SK-N-SH (cell line): ENCODE measurements around the gene SHROOM2. TPM values are rescaled to one million over a fixed set of nuclear protein-coding genes. Genes with fewer than 3 reads are reported as not detected.

ENCODE experiments used
- CTCF ChIA-PET: fragments of 300-600, 350-600 bp; formaldehyde crosslinking; extraction: SDS; loops from one replicate; lab custom pipeline; 2021; lab: Yijun Ruan, JAX
- POLR2A ChIA-PET: fragments of 350-600 bp; sonication (Branson Sonifier 250); formaldehyde crosslinking; extraction: SDS; loops from one replicate; lab custom pipeline; 2020; ENCODE audit warnings: antibody characterized with exemption, inconsistent platforms; lab: Yijun Ruan, JAX
- DNase-seq: peaks from one replicate; pipeline ENCODE4 v3.0.0; 2012
- H2AFZ ChIP-seq: fragments of 200-600 bp; sonication (generic); 2 replicates; pipeline ENCODE4 v1.8.1; 2016; ENCODE audit warnings: antibody characterized with exemption, mild to moderate bottlenecking, low read depth
- H3F3A ChIP-seq: fragments of 200-600 bp; sonication (generic); replicated peaks from 2 replicates; pipeline ENCODE3; 2016; ENCODE audit warnings: antibody characterized with exemption, mild to moderate bottlenecking; ENCODE audit not compliant: insufficient read depth
- H3K27ac ChIP-seq, 2 experiments: fragments of 200-500 bp in 1 of 2; fragments of 200-600 bp in 1 of 2; sonication (Bioruptor generic) in 1 of 2; sonication (generic), shearing (Covaris generic) in 1 of 2; 2 replicates each; pipeline versions ENCODE4 v1.5.1 to v1.6.1; 2014 to 2016; ENCODE audit warnings: low read depth in 2 of 2, inconsistent platforms in 1 of 2, low read length in 1 of 2, mild to moderate bottlenecking in 1 of 2, mixed read lengths in 1 of 2
- H3K27me3 ChIP-seq: fragments of 200-600 bp; sonication (generic), shearing (Covaris generic); 2 replicates; pipeline ENCODE4 v1.6.1; 2016; ENCODE audit warnings: mixed run types; ENCODE audit not compliant: insufficient read depth
- H3K36me3 ChIP-seq, 2 experiments: fragments of 200-500 bp in 1 of 2; fragments of 200-600 bp in 1 of 2; sonication (Bioruptor generic) in 1 of 2; sonication (generic) in 1 of 2; replicated peaks in 1 of 2; 2 replicates each; pipeline versions ENCODE3 to v1.5.1; 2014 to 2016; ENCODE audit warnings: low read length in 1 of 2, mild to moderate bottlenecking in 1 of 2; ENCODE audit not compliant: insufficient read depth in 2 of 2, control insufficient read depth in 1 of 2
- H3K4me1 ChIP-seq, 2 experiments: fragments of 200-500 bp in 1 of 2; fragments of 200-600 bp in 1 of 2; sonication (Bioruptor generic) in 1 of 2; sonication (generic), shearing (Covaris generic) in 1 of 2; 2 replicates each; pipeline versions ENCODE4 v1.5.1 to v1.6.1; 2014 to 2016; ENCODE audit warnings: low read depth in 1 of 2, low read length in 1 of 2, mixed run types in 1 of 2; ENCODE audit not compliant: insufficient read depth in 2 of 2, control insufficient read depth in 1 of 2
- H3K4me2 ChIP-seq: fragments of 200-600 bp; sonication (generic), shearing (Covaris generic); 2 replicates; pipeline ENCODE4 v1.6.1; 2017; ENCODE audit warnings: mixed run types
- H3K4me3 ChIP-seq, 2 experiments: fragments of 200-500 bp in 1 of 2; fragments of 200-600 bp in 1 of 2; sonication (Bioruptor generic) in 1 of 2; sonication (generic), shearing (Covaris generic) in 1 of 2; 2 replicates each; pipeline versions ENCODE4 v1.5.1 to v1.8.1; 2014 to 2016; ENCODE audit warnings: low read depth in 2 of 2, inconsistent platforms in 1 of 2, low read length in 1 of 2, mild to moderate bottlenecking in 1 of 2, mixed read lengths in 1 of 2, moderate library complexity in 1 of 2
- H3K79me2 ChIP-seq: fragments of 200-600 bp; sonication (generic); 2 replicates; pipeline ENCODE4 v1.8.1; 2017; ENCODE audit warnings: mild to moderate bottlenecking; ENCODE audit not compliant: insufficient read depth
- H3K9ac ChIP-seq: fragments of 200-600 bp; sonication (generic); 2 replicates; pipeline ENCODE4 v1.6.1; 2017; ENCODE audit warnings: mixed run types
- H3K9me2 ChIP-seq: fragments of 200-600 bp; sonication (generic); 2 replicates; pipeline ENCODE4 v1.6.1; 2017; ENCODE audit warnings: mixed run types
- H3K9me3 ChIP-seq: fragments of 200-600 bp; sonication (generic); 2 replicates; pipeline ENCODE4 v1.6.1; 2017; ENCODE audit warnings: mixed run types, mild to moderate bottlenecking, moderate library complexity
- H4K20me1 ChIP-seq: fragments of 200-600 bp; sonication (generic); 2 replicates; pipeline ENCODE4 v1.6.1; 2017; ENCODE audit warnings: mild to moderate bottlenecking, mixed run types; ENCODE audit not compliant: insufficient read depth
- CHD2 ChIP-seq: fragments of 150-350 bp; IDR thresholded peaks from 2 replicates; pipeline ENCODE4 v1.6.1; 2018; ENCODE audit warnings: low read length; ENCODE audit not compliant: partially characterized antibody
- CTCF ChIP-seq: fragments of 200-600 bp; sonication (generic); IDR thresholded peaks from 2 replicates; pipeline ENCODE4 v1.6.1; 2017; ENCODE audit warnings: antibody characterized with exemption, mild to moderate bottlenecking, moderate library complexity
- FOSL2 ChIP-seq: IDR thresholded peaks from 2 replicates; pipeline ENCODE4 v1.4.0; 2012; ENCODE audit warnings: low read depth, mild to moderate bottlenecking, moderate library complexity, borderline replicate concordance
- GABPA ChIP-seq: IDR thresholded peaks from 2 replicates; pipeline ENCODE4 v1.4.0; 2012; ENCODE audit warnings: low read depth, mild to moderate bottlenecking
- GATA2 ChIP-seq: sonication (generic); formaldehyde crosslinking; IDR thresholded peaks from 2 replicates; pipeline ENCODE4 v1.5.0; 2020; ENCODE audit warnings: mild to moderate bottlenecking, missing genetic modification reagents
- MAX ChIP-seq: IDR thresholded peaks from 2 replicates; pipeline ENCODE4 v1.4.0; 2012; ENCODE audit warnings: low read depth
- MEF2A ChIP-seq: IDR thresholded peaks from 2 replicates; pipeline ENCODE4 v1.4.0; 2012; ENCODE audit warnings: low read depth, borderline replicate concordance
- NRF1 ChIP-seq: IDR thresholded peaks from 2 replicates; pipeline ENCODE4 v1.6.1; 2012; ENCODE audit warnings: low read depth, mild to moderate bottlenecking, low read length
- PBX3 ChIP-seq: IDR thresholded peaks from 2 replicates; pipeline ENCODE4; 2012
- POLR2AphosphoS5 ChIP-seq: IDR thresholded peaks from 2 replicates; pipeline ENCODE4 v1.6.1; 2012; ENCODE audit warnings: low read depth, low read length
- RAD21 ChIP-seq: IDR thresholded peaks from 2 replicates; pipeline ENCODE4 v1.6.1; 2012; ENCODE audit warnings: mild to moderate bottlenecking, low read length
- RCOR1 ChIP-seq: fragments of 150-350 bp; IDR thresholded peaks from 2 replicates; pipeline ENCODE4 v1.6.1; 2017; ENCODE audit warnings: antibody characterized with exemption, low read length
- REST ChIP-seq: IDR thresholded peaks from 2 replicates; pipeline ENCODE4 v1.6.1; 2012; ENCODE audit warnings: mild to moderate bottlenecking, low read depth, low read length, moderate library complexity
- RXRA ChIP-seq: IDR thresholded peaks from 2 replicates; pipeline ENCODE4 v1.4.0; 2012; ENCODE audit warnings: low read depth, mild to moderate bottlenecking, borderline replicate concordance
- SIN3A ChIP-seq: IDR thresholded peaks from 2 replicates; pipeline ENCODE4 v1.6.1; 2012; ENCODE audit warnings: low read depth, mild to moderate bottlenecking, low read length, moderate library complexity, borderline replicate concordance
- SMC3 ChIP-seq: IDR thresholded peaks from 2 replicates; pipeline ENCODE4 v1.6.1; 2012; ENCODE audit warnings: low read depth, low read length, improper control_type of control experiment
- TCF12 ChIP-seq: IDR thresholded peaks from 2 replicates; pipeline ENCODE4 v1.4.0; 2012
- TEAD4 ChIP-seq: IDR thresholded peaks from 2 replicates; pipeline ENCODE4 v1.4.0; 2012; ENCODE audit warnings: mild to moderate bottlenecking, borderline replicate concordance; ENCODE audit not compliant: insufficient read depth
- USF2 ChIP-seq: fragments of 150-350 bp; IDR thresholded peaks from 2 replicates; pipeline ENCODE4 v1.6.1; 2017; ENCODE audit warnings: antibody characterized with exemption, low read length, low read depth, borderline replicate concordance
- WGBS: methylation state at CpG from one replicate; pipeline ENCODE4 v1.1.6; 2017; ENCODE audit warnings: low lambda C conversion rate; 5-methylcytosine and 5-hydroxymethylcytosine counted together
- polyA plus RNA-seq, 3 experiments: library from polyadenylated mRNA; depleted of rRNA; stranded (reverse); fragments of >200 nt; gene quantifications; 2 replicates each; pipeline ENCODE4 v1.2.3, GENCODE V29; 2012
- TF ChIP-seq, protein P1 (sequence below): IDR thresholded peaks from 2 replicates; pipeline ENCODE4 v1.4.0; 2012; ENCODE audit warnings: low read depth, borderline replicate concordance

The SHROOM2 gene
- polyA plus RNA-seq, 1 of the 3 experiments (the other 2 are of a cell fraction), result not detected

DNA sequence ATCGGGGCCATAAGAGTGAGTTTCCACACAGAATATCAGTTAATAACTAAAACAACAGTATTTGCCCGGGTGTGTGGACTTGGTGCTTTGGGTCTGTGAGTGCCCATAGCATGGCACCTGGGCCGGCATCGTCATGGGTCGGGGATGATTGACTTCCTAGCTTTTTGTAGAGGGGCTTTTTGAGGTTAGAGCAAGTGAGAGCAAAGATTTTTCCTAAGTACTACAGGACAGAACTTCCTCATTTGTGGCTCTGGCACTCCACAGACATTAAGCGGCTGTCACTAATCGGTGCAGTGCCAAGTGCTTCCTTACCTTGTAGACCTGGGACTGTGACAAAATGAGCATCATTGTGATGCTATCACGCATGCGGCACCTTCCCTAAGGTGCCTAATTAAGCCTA, 81.0 kb downstream of the SHROOM2 start:
- H3K9me3 ChIP-seq, result no peaks in the 10 kb centered on the region
- H3K27ac ChIP-seq, result no peak overlapping the region
- no peaks in the 10 kb centered on the region for H3K9me2 ChIP-seq
- H3F3A ChIP-seq, result no peaks in the 10 kb centered on the region
- H3K27me3 ChIP-seq, result peaks cover 9% of the 10 kb centered on the region; the same call in 1 of the 2 replicates
- ChIA-PET CTCF (no interaction called here), POLR2A (no interaction called here)
- H2AFZ ChIP-seq, result no peak overlapping the region
- H3K4me3 ChIP-seq, result no peak overlapping the region
- no peak overlapping the region for H3K9ac ChIP-seq
- no peaks in the 10 kb centered on the region for H3K36me3 ChIP-seq
- no peaks in the 10 kb centered on the region for H3K79me2 ChIP-seq
- H3K4me2 ChIP-seq, result no peak overlapping the region
- DNase-seq, result no peak
- no peaks in the 10 kb centered on the region for H4K20me1 ChIP-seq
- WGBS, result 44% methylated on average over 9 of the region's 9 CpGs
- TF ChIP-seq RCOR1 (no peak), SIN3A (no peak), GATA2 (no peak), MEF2A (no peak)
- no peaks in the 10 kb centered on the region for H3K4me1 ChIP-seq

- H3K27me3 ChIP-seq, result peaks cover 9% of the 10 kb centered on the region; the same call in 1 of the 2 replicates
Observed at GRCh38 chrX:9867753-9868152, 81.5 kb downstream of the SHROOM2 start.

More at GRCh38 chrX:9867753-9868152, 81.5 kb downstream of the SHROOM2 start:
- POLR2A ChIA-PET, result no interaction called here
- Histone ChIP-seq H2AFZ (no peak overlapping the region), H3K79me2 (no peaks in the 10 kb centered on the region), H3K27ac (no peak overlapping the region), H3K9me2 (no peaks in the 10 kb centered on the region), H3K9ac (no peak overlapping the region), H3K36me3 (no peaks in the 10 kb centered on the region), H3F3A (no peaks in the 10 kb centered on the region), H3K9me3 (no peaks in the 10 kb centered on the region), H3K4me3 (no peak overlapping the region), H3K4me1 (no peaks in the 10 kb centered on the region), H4K20me1 (no peaks in the 10 kb centered on the region), H3K4me2 (no peak overlapping the region)
- 25% methylated on average over 3 of the region's 4 CpGs for WGBS
- DNase-seq, result no peak
- no peak for TF ChIP-seq CTCF
- no peak for TF ChIP-seq POLR2AphosphoS5
- TF ChIP-seq SIN3A, result no peak
- TF ChIP-seq TCF12, result no peak
- no peak for TF ChIP-seq USF2
- no peak for TF ChIP-seq MAX
- TF ChIP-seq, protein P1, sequence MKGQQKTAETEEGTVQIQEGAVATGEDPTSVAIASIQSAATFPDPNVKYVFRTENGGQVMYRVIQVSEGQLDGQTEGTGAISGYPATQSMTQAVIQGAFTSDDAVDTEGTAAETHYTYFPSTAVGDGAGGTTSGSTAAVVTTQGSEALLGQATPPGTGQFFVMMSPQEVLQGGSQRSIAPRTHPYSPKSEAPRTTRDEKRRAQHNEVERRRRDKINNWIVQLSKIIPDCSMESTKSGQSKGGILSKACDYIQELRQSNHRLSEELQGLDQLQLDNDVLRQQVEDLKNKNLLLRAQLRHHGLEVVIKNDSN, result no peak
- no peak for TF ChIP-seq RXRA
- TF ChIP-seq GABPA, result no peak
- no peak for TF ChIP-seq NRF1
- TF ChIP-seq MEF2A, result no peak
- TF ChIP-seq RAD21, result no peak
- TF ChIP-seq SMC3, result no peak
- TF ChIP-seq REST, result no peak
- no peak for TF ChIP-seq TEAD4
- no peak for TF ChIP-seq CHD2
- TF ChIP-seq PBX3, result no peak
- TF ChIP-seq FOSL2, result no peak
- CTCF ChIA-PET, result no interaction called here
